HEK293T (cell line): ENCODE measurements around the gene ELP4.

Experiments used
- CTCF ChIA-PET: fragments of 350-600 bp; formaldehyde crosslinking; extraction: SDS; loops from one replicate; lab custom pipeline; 2021; ENCODE audit warnings: antibody characterized with exemption, inconsistent platforms; lab: Yijun Ruan, JAX
- POLR2A ChIA-PET: fragments of 350-600 bp; formaldehyde crosslinking; extraction: SDS; loops from one replicate; lab custom pipeline; 2020; ENCODE audit warnings: antibody characterized with exemption, inconsistent platforms; lab: Yijun Ruan, JAX
- DNase-seq: peaks from one replicate; pipeline ENCODE4 v3.0.0; 2012; ENCODE audit warnings: mixed read lengths; ENCODE audit errors: extremely low spot score
- ARNT ChIP-seq: fragments of 450-650 bp; IDR thresholded peaks from 2 replicates; pipeline ENCODE4 v1.6.1; 2017; ENCODE audit warnings: mild to moderate bottlenecking
- BHLHE40 ChIP-seq: fragments of 450-650 bp; IDR thresholded peaks from 2 replicates; pipeline ENCODE4 v1.6.1; 2016; ENCODE audit warnings: mild to moderate bottlenecking, moderate library complexity, borderline replicate concordance
- CTBP1 ChIP-seq: fragments of 450-650 bp; IDR thresholded peaks from 2 replicates; pipeline ENCODE4 v1.6.1; 2016; ENCODE audit warnings: borderline replicate concordance
- ELF4 ChIP-seq: fragments of 450-650 bp; IDR thresholded peaks from 2 replicates; pipeline ENCODE4 v1.6.1; 2017; ENCODE audit warnings: antibody characterized with exemption
- FOXA1 ChIP-seq: fragments of 450-650 bp; IDR thresholded peaks from 2 replicates; pipeline ENCODE4 v1.6.1; 2016; ENCODE audit warnings: mild to moderate bottlenecking
- FOXK2 ChIP-seq: fragments of 450-650 bp; IDR thresholded peaks from 2 replicates; pipeline ENCODE4 v1.6.1; 2016; ENCODE audit warnings: mild to moderate bottlenecking
- FOXM1 ChIP-seq: fragments of 450-650 bp; IDR thresholded peaks from 2 replicates; pipeline ENCODE4 v1.6.1; 2017; ENCODE audit warnings: mild to moderate bottlenecking, borderline replicate concordance
- HDGF ChIP-seq: fragments of 450-650 bp; IDR thresholded peaks from 2 replicates; pipeline ENCODE4 v1.6.1; 2017; ENCODE audit warnings: antibody characterized with exemption, borderline replicate concordance
- L3MBTL2 ChIP-seq: fragments of 450-650 bp; conservative IDR thresholded peaks from 2 replicates; pipeline ENCODE4 v1.6.1; 2016; ENCODE audit warnings: mild to moderate bottlenecking
- LEF1 ChIP-seq: fragments of 450-650 bp; IDR thresholded peaks from 2 replicates; pipeline ENCODE4 v1.6.1; 2017; ENCODE audit warnings: mild to moderate bottlenecking, borderline replicate concordance
- NFRKB ChIP-seq: fragments of 450-650 bp; IDR thresholded peaks from 2 replicates; pipeline ENCODE4 v1.6.1; 2016; ENCODE audit warnings: mild to moderate bottlenecking, moderate library complexity
- SP1 ChIP-seq: fragments of 450-650 bp; IDR thresholded peaks from 2 replicates; pipeline ENCODE4 v1.6.1; 2017
- SUZ12 ChIP-seq: fragments of 450-650 bp; IDR thresholded peaks from 2 replicates; pipeline ENCODE4 v1.6.1; 2016; ENCODE audit warnings: mild to moderate bottlenecking
- TARDBP ChIP-seq: fragments of 450-650 bp; IDR thresholded peaks from 2 replicates; pipeline ENCODE4 v1.6.1; 2016
- ZNF384 ChIP-seq: fragments of 450-650 bp; IDR thresholded peaks from 2 replicates; pipeline ENCODE4 v1.6.1; 2016
- TF ChIP-seq, protein P1 (sequence below): fragments of 450-650 bp; IDR thresholded peaks from 2 replicates; pipeline ENCODE4 v1.6.1; 2016

The ELP4 gene

DNA sequence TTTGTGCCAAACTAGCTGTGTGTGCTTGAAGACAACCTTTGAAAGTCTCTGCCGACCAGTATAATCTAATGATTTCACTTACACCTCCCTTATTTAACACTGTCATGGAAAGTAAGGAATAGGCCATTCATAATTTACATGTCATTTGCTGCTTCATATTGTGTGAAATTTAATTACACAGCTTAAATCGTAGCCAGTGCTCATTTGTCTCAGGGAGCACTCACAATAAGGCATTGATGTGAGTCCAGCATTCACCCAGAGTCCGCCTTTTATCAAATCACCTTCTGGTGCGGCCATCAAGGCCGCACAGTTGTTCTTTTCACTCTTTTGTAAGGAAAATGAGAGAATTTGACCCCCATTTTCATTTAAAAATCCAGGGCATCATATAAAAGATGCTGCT lies 254.7 kb downstream of the ELP4 start:
- ChIA-PET CTCF (no interaction called here), POLR2A (no interaction called here)
- TF ChIP-seq BHLHE40 = no peak
- TF ChIP-seq FOXM1 = no peak
- no peak for TF ChIP-seq NFRKB
- no peak for TF ChIP-seq TARDBP
- TF ChIP-seq, protein P1, sequence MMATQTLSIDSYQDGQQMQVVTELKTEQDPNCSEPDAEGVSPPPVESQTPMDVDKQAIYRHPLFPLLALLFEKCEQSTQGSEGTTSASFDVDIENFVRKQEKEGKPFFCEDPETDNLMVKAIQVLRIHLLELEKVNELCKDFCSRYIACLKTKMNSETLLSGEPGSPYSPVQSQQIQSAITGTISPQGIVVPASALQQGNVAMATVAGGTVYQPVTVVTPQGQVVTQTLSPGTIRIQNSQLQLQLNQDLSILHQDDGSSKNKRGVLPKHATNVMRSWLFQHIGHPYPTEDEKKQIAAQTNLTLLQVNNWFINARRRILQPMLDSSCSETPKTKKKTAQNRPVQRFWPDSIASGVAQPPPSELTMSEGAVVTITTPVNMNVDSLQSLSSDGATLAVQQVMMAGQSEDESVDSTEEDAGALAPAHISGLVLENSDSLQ = no peak
- DNase-seq = no peak

DNA sequence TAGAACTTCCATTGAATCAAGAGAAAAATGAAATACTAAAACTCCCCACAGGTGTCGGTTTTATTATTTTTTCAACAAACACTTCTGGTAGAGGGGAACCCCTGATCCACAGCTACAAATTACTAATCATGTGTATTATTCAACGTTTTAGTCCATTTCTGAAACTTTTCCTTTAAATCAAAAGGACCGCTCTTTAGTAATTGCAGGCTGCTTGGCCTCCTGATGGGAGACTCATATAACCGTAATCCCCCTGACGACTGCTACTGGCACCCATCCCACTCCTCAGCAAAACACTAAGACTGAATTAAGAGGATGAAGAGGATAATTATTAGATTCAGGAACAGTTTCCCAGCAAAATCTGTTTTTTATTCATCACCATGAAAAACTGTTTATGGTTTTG lies 255.2 kb downstream of the ELP4 start:
- no peak for DNase-seq
- TF ChIP-seq SP1 (no peak), L3MBTL2 (no peak), ARNT (no peak), ZNF384 (no peak), FOXA1 (no peak), TARDBP (no peak), CTBP1 (no peak), NFRKB (no peak), HDGF (no peak), LEF1 (no peak), FOXM1 (no peak)
- TF ChIP-seq, protein P1 = no peak
- CTCF ChIA-PET = no interaction called here
- POLR2A ChIA-PET = no interaction called here

DNA sequence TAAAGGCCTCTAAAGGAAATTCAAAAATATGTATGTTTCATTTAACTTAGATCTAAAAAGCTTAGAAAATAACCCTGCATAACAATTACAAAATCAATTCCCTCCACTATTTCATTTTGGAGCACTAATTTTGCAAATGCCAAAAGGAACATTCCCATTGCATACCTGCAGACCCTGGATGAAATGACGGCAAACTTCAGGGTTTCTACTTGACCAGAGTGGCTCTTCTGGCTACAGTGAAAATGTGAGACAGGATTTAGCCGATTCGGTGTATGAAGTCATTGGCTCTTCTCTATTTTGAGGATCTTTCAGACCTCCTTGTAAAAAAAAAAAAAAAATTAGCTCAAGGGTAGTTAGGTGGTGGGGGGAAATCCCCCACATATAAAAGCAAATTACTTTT lies 257.5 kb downstream of the ELP4 start:
- POLR2A ChIA-PET = no interaction called here
- no peak for DNase-seq
- TF ChIP-seq ZNF384 (no peak), BHLHE40 (no peak)
- TF ChIP-seq, protein P1 = no peak
- CTCF ChIA-PET = interaction anchor here (0.6 kb wide), 1 partner anchor 136 kb away, joined by 4 read pairs; no protein-coding TSS in a partner anchor

DNA sequence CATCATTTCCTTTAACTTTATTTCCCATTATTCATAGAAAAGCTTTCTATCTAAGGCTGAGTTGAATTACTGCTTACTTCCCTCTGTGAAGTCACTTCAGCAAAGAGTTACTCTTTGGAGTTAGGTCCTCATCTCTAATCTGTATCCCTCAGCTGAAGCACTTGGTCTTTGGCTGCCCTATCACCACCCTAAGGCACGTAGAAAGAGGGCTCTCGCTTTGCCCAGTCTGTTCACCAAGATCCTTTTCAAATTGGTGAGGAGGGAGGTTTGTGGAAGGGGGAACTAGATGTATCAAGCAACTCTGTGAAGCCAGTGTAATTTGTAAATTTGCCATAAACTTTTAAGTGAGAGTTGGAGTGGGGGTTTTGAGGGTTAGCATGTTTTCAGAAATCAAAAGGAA lies 258.1 kb downstream of the ELP4 start:
- CTCF ChIA-PET = interaction anchor here (0.6 kb wide), 2 partner anchors 137 to 191 kb away, joined by 4 to 7 read pairs; no protein-coding TSS in a partner anchor
- no peak for DNase-seq
- TF ChIP-seq TARDBP = no peak
- TF ChIP-seq FOXM1 = no peak
- TF ChIP-seq HDGF = no peak
- TF ChIP-seq NFRKB = no peak
- TF ChIP-seq, protein P1 = no peak
- no peak for TF ChIP-seq SP1
- TF ChIP-seq FOXA1 = no peak
- TF ChIP-seq ELF4 = no peak
- POLR2A ChIA-PET = no interaction called here

DNA sequence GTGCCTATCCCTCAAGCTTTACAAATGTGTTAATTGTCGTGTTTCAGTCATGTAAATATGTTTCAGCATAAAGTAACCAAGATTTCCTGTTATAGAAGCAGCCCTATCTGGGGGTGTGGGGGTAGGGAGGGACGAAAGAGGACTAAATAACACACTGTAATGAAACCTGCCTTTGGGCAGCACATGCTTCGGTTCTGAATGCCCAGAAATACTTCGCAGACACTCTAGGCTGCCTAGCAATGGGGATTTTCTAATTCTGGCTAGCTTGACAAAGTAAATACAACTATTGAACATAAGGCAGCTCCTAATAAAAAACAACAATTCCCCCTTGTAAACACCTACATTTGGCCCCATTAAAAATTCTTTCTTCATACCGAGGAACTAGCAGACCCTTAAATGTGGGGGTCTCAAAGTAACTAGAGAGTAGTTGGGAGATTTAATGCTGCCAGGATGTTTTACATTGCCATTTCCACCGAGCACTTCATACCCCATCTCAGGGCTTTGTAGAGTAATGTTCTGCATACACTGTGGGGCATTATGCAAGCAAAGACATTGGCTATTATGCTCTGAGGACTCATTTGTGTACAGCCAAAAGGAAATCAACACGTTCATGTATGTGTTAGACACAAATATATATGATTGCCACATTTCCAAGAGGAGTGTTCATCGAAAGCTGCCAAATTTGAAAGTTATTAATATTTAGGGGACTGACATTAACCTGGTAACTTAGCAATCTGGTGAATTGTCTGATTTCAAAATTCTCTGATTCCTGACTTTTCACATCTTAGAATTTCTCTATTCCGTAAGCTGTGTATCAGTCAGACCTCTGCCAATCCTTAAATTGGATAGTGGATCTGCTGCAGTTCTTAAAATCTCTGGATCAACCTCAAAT lies 259.4 kb downstream of the ELP4 start:
- TF ChIP-seq ELF4 (no peak), ARNT (no peak), TARDBP (no peak), FOXA1 (no peak), NFRKB (no peak), LEF1 (no peak), FOXK2 (no peak), SUZ12 (no peak), SP1 (no peak), FOXM1 (no peak), L3MBTL2 (no peak), ZNF384 (no peak), CTBP1 (no peak)
- TF ChIP-seq, protein P1 = no peak
- DNase-seq = no peak
- ChIA-PET CTCF (no interaction called here), POLR2A (no interaction called here)
